Amniotic epithelial cell (primary cell): ENCODE results near the gene SMTNL2.
A peak's percentile ranks its signal among the peaks of the same experiment; 100 is the strongest.
"Not testable (repeated sequence)": the region's sequence is repeated elsewhere in the genome, so short reads cannot be mapped to it uniquely, and the experiment has no call there.

Experiments used
- DNase-seq: peaks from one replicate; pipeline ENCODE4 v3.0.0-alpha.2; 2010; ENCODE audit warnings: low read depth

Gene SMTNL2

DNA sequence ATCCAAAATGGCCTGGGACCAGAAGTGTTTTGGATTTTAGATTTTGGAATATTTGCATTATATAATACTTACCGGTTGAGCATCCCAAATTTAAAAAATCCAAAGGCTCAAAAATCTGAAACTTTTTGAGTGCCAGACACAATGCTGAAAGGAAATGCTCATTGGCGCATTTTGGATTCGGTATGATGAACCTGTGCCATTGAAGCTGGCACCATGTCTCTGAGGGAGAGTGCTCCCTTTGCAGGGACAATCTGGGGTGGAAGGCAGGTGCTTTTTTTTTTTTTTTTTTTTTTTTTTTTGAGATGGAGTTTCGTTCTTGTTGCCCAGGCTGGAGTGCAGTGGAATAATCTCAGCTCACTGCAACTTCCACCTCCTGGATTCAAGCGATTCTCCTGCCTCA is 17.7 kb downstream of the SMTNL2 start:
- no peak for DNase-seq

DNA sequence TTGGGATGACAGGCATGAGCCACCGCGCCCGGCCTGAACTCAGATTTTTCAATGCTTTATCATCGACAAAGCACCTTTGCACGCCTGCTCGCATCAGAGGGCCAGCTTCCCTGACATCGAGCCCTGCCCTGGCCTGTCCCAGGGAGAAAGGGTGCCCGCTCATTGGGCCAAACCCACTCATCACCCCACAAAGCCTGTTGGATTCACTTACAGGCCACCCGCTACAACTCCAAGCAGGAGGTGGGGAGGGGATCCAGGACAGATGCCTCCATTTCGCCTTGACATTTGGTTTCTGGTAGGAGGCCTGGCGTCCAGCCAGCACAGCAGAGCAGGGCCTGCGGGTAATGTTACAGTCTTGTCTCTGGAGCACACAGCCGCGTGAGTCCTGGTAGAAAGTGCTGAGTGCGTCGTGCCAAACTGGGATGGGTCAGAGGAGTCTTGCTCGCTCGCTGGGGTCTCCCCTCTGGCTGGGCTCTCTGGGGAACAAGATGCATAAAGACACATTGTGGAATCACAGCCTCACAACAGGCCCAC is 19.8 kb downstream of the SMTNL2 start:
- DNase-seq = peak; percentile 65

DNA sequence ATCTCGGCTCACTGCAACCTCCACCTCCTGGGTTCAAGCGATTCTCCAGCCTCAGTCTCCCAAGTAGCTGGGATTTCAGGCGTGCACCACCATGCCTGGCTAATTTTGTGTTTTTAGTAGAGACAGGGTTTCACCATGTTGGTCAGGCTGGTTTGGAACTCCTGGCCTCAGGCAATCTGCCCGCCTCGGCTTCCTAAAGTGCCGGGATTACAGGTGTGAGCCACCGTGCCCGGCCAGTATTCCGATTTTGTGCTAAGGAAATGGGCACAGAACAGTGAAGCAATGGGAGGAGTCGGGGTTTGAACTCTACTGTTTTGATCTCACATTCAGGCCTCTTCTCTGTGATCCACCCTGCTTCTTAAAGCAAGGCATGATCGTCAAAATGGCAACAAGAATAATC is 20.4 kb downstream of the SMTNL2 start:
- DNase-seq = not testable (repeated sequence)

DNA sequence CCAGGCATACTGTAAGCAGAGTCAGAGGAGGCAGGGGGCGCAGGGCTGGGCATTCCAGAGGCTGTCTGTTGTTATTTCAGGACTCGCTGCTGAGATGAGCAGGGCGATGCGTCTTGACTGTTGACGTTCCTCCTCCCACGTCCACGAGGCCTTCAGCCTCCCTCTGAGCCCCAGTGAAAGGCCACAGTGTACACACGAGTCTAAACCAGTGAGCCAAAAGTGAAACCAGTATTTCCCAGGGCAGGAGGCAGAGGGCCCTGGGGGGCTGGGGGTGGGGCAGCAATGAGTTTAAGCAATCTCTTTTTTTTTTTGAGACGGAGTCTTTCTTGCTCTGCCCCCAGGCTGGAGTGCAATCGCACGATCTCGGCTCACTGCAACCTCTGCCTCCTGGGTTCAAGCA is 21.5 kb downstream of the SMTNL2 start:
- peak; percentile 92 for DNase-seq

DNA sequence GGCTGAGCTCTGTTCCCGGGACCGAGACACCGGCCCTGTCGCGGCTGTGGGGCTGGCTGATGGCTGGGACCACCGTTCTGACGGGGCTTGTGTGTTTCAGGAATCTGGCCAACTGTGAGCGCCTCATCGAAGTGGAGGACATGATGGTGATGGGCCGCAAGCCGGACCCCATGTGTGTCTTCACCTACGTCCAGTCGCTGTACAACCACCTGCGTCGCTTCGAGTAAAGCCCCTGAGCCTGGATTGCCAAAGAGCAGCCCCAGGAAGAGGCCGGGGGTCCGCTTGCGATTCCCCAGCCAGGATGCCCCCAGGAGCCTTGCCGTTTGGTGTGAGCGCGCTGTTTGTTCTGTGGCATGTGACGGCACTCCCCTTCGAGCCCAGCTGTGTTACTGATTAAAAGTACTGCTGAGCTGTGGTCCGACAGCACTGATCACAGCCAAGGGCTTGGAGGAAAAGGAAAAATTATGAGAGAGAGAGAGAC is 23.0 kb downstream of the SMTNL2 start:
- no peak for DNase-seq

DNA sequence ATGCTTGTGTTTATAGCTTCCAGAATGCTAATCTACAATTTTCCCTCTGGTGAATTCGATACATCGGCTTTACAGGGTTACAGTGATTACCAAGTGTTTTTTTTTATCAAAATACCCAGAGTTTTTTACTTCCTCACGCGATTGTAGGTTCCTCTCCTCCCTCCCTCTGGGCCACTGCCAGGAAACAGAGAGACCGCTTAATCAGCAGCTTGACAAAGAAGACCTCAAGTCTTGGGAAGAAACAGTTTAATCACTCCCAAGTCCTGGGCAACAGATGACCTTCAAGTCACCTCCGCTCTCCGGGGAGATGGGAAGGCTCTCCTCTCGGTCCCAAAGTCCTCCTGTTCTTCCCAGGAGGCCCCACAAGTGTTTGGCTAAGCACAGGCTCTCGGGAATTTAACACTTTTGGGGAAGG is 23.5 kb downstream of the SMTNL2 start:
- DNase-seq = peak; percentile 89

DNA sequence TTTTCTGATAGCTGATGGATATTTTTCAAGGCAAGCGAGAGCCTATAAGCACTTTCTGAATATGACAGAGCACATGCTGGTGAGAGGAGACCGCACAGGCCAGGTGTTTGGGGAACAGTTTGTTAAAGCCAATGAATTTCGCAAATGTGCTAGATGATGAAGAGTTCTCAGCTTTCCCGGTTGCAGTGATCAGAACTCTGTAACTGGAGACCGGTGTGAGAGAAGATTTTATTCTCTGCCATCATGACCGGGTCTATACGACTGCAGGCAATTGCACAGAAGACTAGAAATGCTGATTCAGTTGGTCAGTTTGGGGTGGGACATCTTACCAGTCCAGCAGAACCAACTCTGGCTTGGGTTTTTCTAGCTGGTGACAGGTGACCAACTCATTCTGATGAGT is 25.4 kb downstream of the SMTNL2 start:
- DNase-seq = no peak

DNA sequence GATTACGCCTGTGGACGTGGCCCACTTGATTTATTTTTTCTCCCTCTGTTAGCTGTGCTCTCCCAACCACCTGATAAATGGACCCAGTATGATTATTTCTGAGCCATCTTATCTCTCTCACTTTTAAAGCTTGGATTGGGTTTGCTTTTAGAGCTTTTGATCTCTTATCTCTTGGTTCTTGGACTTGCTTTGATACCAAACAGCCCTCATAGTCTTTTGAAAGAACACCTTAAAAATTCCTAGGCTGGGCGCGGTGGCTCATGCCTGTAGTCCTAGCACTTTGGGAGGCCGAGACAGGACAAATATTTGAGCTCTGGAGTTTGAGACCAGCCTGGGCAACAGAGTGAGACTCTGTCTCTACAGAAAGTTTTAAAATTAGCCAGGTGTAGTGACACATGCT is 25.8 kb downstream of the SMTNL2 start:
- no peak for DNase-seq

DNA sequence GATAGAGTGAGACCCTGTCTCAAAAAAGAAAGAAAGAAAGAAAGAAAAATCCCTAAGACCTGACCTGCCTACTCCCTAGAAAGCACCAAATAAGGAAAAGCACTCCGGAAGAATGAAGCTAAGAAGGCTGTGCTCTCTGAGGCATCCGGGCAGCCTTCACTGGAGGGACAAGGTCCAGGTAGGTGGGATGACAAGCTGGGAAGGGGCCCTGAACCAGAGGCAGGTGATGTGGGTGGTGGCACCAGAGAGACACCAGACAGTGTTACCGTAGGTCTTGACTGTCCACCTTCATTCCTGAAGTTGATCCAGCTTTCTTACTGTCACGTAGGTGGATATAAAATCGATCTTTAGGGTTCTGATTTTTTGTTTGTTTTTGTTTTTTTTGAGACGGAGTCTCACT is 26.3 kb downstream of the SMTNL2 start:
- DNase-seq = no peak

DNA sequence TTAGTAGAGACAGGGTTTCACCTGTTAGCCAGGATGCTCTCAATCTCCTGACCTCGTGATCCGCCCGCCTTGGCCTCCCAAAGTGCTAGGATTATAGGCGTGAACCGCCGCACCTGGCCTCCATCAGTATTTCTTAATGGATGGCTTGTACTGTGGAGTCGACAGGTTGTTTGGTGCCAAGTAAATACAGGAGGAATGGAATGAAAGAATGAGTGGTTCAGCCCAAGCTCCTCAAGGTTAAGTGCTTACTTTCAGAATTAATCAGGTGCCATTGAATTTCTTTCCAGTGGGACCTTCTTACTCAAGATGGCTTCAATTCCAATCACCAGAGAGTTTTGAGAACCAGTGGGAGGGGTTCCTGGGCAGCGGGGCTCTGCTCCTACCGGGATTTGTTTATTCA is 32.1 kb downstream of the SMTNL2 start:
- DNase-seq = no peak

DNA sequence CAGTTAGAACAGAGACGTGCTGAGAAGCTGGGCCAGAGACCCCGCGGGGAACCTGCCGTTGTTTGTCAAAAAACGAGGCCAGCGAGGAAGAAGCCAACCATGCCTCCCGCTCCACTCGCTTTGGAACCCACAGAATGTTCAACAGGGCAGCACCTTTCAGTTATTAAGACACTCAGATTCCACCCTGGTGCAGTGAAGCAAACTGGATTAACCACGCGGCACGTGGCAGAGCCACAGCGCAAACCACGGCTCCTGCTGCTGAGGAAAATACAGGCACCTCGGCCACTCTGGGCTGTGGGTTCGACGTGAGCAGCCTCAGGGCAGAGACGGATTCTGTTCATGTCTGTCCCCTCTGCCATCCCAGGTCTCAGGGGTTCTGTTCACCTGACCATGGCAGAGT is 32.8 kb downstream of the SMTNL2 start:
- no peak for DNase-seq

DNA sequence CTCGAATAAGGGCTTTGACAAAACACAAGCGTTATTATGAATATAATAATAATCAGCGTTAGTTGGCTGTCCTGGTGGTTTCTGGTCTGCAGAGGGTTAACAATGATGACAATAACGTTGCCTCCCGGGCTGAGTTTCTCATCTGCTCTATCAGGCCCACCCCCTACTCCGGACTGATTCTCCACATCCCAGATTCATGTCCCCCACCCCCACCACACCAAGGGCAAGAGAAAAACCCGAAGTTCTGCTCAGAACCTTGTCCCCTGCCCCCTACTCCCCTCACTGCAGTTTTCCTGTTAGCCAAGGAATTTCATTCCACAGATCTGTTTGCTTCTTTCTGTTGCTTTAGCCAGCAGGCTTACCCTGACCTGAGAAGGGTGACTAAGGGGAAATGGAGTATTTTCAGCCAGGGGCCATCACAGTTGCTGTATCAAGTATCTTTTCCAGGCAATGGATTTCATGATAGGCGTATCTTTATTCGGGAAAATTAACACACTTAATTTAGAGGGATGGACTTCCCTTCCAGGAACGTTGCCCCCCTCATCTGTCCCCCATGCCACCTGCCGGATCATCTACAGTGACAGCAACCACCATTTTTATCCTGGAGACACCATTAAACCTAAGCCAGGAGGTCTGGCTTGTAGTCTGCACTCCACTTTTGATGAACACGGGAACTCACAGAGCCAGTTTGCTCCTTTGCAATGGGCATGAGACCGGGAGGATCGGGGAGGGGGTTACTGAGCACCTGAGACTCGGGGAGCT is 33.4 kb downstream of the SMTNL2 start:
- no peak for DNase-seq

DNA sequence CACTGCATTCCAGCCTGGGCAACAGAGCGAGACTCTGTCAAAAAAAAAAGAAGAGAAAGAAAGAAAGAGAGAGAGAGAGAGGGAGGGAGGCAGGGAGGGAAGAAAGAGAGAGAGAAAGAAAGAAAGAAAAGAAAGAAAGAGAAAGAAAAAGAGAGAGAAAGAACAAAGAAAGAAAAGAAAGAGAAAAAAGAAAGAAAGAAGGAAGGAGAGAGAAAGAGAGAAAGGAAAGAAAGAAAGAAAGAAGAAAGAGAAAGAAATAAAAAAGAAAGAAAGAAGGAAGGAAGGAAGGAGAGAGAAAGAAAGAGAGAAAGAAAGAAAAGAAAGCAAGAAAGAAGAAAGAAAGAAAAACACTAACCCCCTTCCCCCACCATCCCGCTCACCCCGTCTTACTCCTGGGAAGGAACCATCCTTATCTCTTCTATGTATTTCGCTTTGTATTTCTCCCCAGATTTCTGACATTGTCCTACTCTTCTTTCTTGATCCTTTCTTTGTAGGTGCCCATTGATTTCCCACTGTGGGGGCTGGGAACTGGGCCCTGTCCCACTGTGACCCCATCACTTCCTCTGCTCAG is 36.3 kb downstream of the SMTNL2 start:
- no peak for DNase-seq

DNA sequence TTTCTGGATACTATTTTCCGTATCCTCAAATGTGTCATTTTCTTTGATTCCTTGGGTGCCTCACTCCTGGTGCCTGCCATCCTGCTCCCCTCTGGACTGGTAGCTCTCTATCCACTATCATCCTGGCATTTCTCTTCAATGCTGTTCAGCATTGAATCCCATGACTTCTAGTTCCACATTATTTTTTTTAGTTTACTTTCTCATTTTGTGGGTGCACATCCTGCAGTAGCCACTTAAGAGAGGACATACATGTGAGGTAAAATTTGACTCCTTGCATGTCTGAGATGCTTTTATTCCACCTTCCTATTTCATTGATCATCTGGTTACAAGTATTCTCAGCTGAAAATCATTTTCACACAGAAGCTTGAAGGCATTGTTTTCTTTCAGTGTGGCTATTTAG is 38.0 kb downstream of the SMTNL2 start:
- no peak for DNase-seq

DNA sequence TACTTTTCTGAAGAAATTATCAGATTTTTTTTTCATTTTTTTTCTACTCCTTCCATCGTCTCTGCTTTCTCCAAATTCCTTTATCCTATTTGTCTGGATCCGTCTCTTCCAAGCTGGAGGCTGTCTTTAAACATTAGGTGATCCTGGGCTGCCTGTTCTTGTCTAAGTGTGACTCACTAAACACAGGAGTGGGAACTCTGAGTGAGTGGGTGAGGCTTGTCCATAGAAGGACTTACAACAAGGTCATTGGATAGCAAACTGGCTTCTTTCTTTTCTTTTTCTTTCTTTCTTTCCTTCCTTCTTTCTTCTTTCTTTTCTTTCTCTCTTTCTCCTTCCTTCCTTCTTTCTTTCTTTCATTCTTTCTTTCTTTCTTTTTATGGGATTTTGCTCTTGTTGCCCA is 38.9 kb downstream of the SMTNL2 start:
- DNase-seq = peak; percentile 92

DNA sequence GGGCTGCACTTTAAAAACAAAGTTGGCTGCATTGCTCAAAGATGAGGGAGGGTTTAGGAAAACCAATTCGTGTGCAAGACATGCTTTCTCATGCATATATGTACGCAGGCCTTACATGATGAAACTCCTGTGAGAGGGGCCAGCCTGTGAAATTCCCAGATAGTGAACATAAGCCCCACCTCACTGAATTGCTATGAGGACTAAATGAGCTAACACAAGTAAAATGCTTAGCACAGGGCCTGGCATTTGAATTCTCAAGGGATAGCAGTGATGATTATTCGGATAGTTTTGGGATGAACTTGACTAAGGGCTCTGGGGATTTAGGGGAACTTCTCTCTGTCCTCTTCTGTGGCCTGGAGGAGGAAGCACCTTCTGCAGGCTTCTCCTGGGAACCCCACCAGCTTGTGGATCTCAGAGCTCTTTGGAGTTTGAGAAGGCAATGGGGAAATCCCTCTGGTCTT is 40.2 kb downstream of the SMTNL2 start:
- peak; percentile 53 for DNase-seq

DNA sequence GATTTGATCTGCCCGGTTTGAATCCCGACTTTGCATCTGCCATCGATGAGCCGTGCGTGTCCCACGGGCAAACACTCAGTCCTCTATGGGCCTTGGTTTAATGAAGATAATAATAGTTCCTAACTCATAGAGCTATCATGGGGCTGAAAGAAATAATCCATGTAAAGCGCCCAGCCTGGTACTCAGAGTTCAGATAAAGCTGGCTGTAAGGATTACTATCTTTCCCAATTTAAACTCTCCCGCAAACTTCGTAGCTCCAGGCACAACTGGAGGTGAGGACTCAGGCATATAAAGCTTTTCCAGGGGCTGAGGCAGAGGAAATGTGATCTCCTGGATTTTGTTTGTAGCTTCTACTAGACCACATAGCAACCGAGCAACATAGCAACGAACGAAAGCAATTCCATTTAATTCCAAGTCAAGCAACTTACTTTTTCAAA is 40.9 kb downstream of the SMTNL2 start:
- DNase-seq = peak; percentile 61

DNA sequence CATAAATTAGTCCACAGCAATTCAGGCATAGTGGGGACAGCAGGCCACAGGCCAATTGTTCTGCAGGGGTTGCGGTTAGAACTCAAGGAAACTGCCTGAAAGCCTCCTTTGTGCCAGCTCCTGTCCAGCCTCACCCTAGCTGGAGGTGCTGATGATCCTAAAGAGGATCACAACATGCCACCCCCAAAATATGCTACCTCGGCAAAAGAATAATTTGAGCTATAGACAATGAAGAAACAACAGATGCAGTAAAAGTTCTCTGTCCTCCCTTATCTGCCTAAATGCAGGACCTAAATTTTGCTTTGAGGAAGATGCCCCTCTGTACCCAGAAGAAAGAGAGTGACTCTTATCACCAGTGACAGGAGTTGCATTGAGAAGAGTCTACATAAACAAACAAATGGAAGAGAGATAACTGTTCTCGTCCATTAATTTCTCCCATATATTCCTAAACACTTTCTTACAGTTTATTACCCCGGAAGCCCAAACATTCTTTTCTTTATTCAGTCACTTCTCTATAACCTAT is 42.5 kb downstream of the SMTNL2 start:
- no peak for DNase-seq

DNA sequence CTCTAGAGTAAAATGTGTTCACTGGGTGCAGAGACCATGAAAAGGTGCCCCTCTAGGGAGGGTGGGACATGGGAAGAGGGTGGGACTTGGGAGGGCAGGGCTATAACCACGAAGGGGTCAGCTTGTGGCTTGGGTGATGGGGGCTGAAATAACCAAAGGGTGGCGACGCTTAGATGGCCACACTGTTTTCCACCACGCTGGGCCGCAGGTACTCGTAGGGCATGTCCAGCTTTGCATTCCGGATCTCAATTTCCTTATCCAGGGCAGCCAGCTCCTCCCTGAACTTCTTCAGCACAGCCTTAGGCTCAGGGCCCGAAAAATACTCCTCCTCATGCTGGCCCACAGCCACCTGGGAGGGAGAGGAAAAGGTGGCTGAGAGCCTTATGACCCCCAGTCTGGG is 47.1 kb downstream of the SMTNL2 start:
- DNase-seq = no peak

DNA sequence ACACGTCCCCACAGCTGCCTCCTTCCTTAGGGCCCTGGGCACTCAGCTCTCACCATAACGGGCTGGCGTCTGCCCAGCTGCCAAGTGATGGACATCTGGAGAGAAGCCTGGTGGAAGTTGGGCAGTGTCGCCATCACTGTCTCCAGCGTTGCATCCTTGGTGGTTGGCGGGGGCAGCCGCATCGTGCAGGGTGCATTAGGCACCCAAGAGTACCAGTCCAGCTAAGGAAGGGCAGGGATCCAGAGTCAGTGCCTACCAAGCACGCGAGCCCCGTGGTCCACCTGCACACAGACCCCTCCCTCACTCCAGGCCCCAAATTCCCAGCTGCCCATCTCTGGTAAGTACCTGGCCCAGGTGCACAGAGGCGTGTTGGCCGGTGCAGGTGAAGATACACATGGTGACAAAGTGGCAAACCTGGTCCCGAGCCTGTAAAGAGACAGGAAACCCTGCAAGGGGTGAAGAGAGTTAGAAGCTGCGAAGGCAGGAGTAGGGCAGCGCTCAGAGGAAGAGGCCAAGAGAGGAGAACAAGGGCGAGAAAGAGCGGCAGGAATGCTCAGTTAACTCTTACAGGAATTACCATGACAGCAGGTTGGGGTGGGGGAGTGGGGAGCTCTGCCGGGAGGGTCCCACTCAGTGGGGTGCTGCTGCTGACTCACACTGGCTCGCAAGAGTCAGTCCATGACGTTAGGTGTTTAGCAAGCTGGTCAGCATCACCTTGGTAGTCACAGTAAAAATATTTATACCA is 47.7 kb downstream of the SMTNL2 start:
- peak; percentile 85 for DNase-seq

DNA sequence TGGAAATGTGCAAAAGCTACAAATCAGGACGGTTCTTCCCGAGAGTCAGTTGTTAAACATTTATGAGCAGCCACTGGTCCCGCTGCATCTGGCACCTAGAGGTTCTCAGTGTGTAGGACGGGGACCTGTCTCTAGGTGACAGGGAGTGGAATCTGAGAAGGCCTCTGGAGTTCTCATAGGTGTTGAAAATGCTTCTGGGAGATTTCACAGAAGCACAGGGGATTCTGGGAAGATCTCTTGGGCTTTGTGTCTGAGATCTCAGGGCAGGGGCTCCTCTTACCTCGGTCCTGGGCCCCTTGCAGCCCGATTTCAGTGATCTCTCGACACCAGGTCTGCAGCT is 48.2 kb downstream of the SMTNL2 start:
- no peak for DNase-seq

DNA sequence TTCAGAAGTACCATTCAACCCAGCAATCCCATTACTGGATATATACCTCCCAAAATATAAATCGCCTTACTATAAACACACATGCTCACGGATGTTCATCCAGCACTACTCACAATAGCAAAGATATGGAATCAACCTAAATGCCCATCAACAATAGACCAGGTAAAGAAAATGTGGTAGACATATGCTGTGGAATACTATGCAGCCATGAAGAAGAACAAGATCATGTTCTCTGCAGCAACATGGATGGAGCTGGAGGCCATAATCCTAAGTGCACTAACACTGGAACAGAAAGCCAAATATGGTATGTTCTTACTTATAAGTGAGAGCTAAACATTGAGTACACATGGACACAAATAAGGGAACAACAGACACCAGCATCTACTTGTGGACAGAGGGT is 49.3 kb downstream of the SMTNL2 start:
- no peak for DNase-seq

DNA sequence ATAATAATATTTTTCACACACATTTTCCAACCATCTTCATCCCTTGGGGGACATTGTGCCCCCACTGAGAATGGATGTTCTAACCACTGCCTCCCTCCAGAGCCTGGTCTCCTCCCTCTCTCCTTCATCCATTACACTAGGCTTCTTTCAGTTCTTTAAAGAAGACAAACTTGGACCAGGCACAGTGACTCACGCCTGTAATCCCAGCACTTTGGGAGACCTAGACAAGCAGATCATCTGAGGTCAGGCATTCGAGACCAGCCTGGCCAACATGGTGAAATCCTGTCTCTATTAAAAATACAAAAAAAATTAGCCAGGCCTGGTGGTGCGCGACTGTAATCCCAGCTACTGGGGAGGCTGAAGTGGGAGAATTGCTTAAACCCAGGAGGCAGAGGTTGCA is 50.6 kb downstream of the SMTNL2 start:
- peak; percentile 84 for DNase-seq
